Astrocyte (in vitro differentiated cells and primary cell): ENCODE data around the gene KIF19. TPM values are rescaled to one million over a fixed set of nuclear protein-coding genes. Genes with fewer than 3 reads are reported as not detected.
"Not testable (repeated sequence)": the region's sequence is repeated elsewhere in the genome, so short reads cannot be mapped to it uniquely, and the experiment has no call there.

ENCODE experiments used
- DNase-seq: peaks from one replicate; pipeline ENCODE4 v3.0.0-alpha.2; 2010; ENCODE audit warnings: low read depth
- FAIRE-seq: peaks from 2 replicates; lab custom pipeline; 2011; peaks lifted over from hg19 to GRCh38; lab: Jason Lieb, UNC
- H2AFZ ChIP-seq: 2 replicates; pipeline ENCODE4 v1.6.0; 2012; ENCODE audit warnings: low read depth, low read length, inconsistent platforms
- H3K27ac ChIP-seq: 2 replicates; pipeline ENCODE4 v1.5.1; 2011; ENCODE audit warnings: low read depth, low read length, inconsistent platforms
- H3K27me3 ChIP-seq: 2 replicates; pipeline ENCODE4 v1.6.0; 2011; ENCODE audit warnings: low read length, inconsistent platforms; ENCODE audit not compliant: insufficient read depth
- H3K36me3 ChIP-seq: 2 replicates; pipeline ENCODE4 v1.5.1; 2011; ENCODE audit warnings: low read length, inconsistent platforms; ENCODE audit not compliant: insufficient read depth
- H3K4me1 ChIP-seq: 2 replicates; pipeline ENCODE4 v1.5.1; 2011; ENCODE audit warnings: low read length, inconsistent platforms; ENCODE audit not compliant: insufficient read depth
- H3K4me2 ChIP-seq: 2 replicates; pipeline ENCODE4 v1.6.0; 2012; ENCODE audit warnings: low read length, inconsistent platforms
- H3K4me3 ChIP-seq: 2 replicates; pipeline ENCODE4 v1.5.1; 2011; ENCODE audit warnings: low read depth, mild to moderate bottlenecking, low read length, inconsistent platforms; ENCODE audit not compliant: insufficient read depth
- H3K79me2 ChIP-seq: 2 replicates; pipeline ENCODE4 v1.6.0; 2012; ENCODE audit warnings: mild to moderate bottlenecking, low read length, inconsistent platforms; ENCODE audit not compliant: insufficient read depth
- H3K9ac ChIP-seq: 2 replicates; pipeline ENCODE4 v1.6.0; 2012; ENCODE audit warnings: mild to moderate bottlenecking, low read length, inconsistent platforms
- H3K9me3 ChIP-seq: 2 replicates; pipeline ENCODE4 v1.5.1; 2012; ENCODE audit warnings: low read depth, mild to moderate bottlenecking, low read length, inconsistent platforms; ENCODE audit not compliant: insufficient read depth
- H4K20me1 ChIP-seq: 2 replicates; pipeline ENCODE4 v1.6.0; 2012; ENCODE audit warnings: low read length, inconsistent platforms; ENCODE audit not compliant: insufficient read depth
- H3K27ac Mint-ChIP-seq: one replicate; pipeline ENCODE4 v1.8.0; 2021; ENCODE audit warnings: mild to moderate bottlenecking, mixed read lengths; ENCODE audit not compliant: unreplicated experiment
- H3K27me3 Mint-ChIP-seq: one replicate; pipeline ENCODE4 v1.8.0; 2021; ENCODE audit warnings: low read depth, mixed read lengths; ENCODE audit not compliant: unreplicated experiment
- H3K36me3 Mint-ChIP-seq: one replicate; pipeline ENCODE4 v1.8.0; 2021; ENCODE audit warnings: low read depth, mixed read lengths; ENCODE audit not compliant: unreplicated experiment
- H3K4me1 Mint-ChIP-seq: one replicate; pipeline ENCODE4 v1.8.0; 2021; ENCODE audit warnings: low read depth, mixed read lengths; ENCODE audit not compliant: unreplicated experiment
- H3K4me3 Mint-ChIP-seq: one replicate; pipeline ENCODE4 v1.8.0; 2021; ENCODE audit warnings: mild to moderate bottlenecking, moderate library complexity, mixed read lengths; ENCODE audit not compliant: unreplicated experiment
- H3K9me3 Mint-ChIP-seq: one replicate; pipeline ENCODE4 v1.8.0; 2021; ENCODE audit warnings: mild to moderate bottlenecking, mixed read lengths; ENCODE audit not compliant: unreplicated experiment
- CTCF ChIP-seq: IDR thresholded peaks from 2 replicates; pipeline ENCODE4 v1.5.1; 2011; ENCODE audit warnings: low read depth, mild to moderate bottlenecking, inconsistent platforms, low read length, moderate library complexity; ENCODE audit not compliant: insufficient read depth
- EZH2 ChIP-seq: IDR thresholded peaks from 2 replicates; pipeline ENCODE4 v1.6.1; 2012; ENCODE audit warnings: mild to moderate bottlenecking, low read length, inconsistent platforms; ENCODE audit not compliant: insufficient read depth
- total RNA-seq: library from RNA; stranded (reverse); gene quantifications from 2 replicates; pipeline ENCODE4 v1.2.1, GENCODE V29; 2021

The KIF19 gene
- total RNA-seq, 1 donor from 2014 or later: not detected

- no peaks in the 10 kb centered on the region for H3K36me3 Mint-ChIP-seq
- no peak for FAIRE-seq
Measured at GRCh38 chr17:74281799-74282198, 44.2 kb upstream of the KIF19 start.

DNA sequence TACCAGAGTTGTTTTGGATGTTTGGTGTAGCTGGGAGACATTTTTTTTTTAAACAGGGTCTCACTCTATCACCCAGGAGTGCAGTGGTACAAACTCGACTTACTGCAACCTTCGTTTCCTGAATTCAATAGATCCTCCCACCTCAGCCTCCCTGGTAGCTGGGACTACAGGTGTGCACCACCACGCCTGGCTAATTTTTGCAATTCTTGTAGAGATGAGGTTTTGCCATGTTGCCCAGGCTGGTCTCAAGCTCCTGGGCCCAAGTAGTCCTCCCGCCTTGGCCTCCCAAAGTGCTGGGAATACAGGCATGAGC lies 43.8 kb upstream of the KIF19 start:
- H3K4me1 Mint-ChIP-seq, FAIRE-seq, H3K9ac ChIP-seq, H3K36me3 ChIP-seq, H3K27me3 ChIP-seq, H4K20me1 ChIP-seq, H3K9me3 ChIP-seq, H3K79me2 ChIP-seq, H3K27ac Mint-ChIP-seq, H3K4me3 Mint-ChIP-seq, H3K4me3 ChIP-seq, H3K4me1 ChIP-seq, H2AFZ ChIP-seq, H3K4me2 ChIP-seq, H3K27me3 Mint-ChIP-seq, H3K9me3 Mint-ChIP-seq, H3K36me3 Mint-ChIP-seq, H3K27ac ChIP-seq, DNase-seq: not testable (repeated sequence)

More at GRCh38 chr17:74281799-74282198, 44.2 kb upstream of the KIF19 start:
- H3K4me2 ChIP-seq: no peak overlapping the region
- H3K4me1 ChIP-seq: no peaks in the 10 kb centered on the region
- no peaks in the 10 kb centered on the region for H4K20me1 ChIP-seq
- H3K9me3 ChIP-seq: no peaks in the 10 kb centered on the region
- H3K27ac Mint-ChIP-seq: no peak overlapping the region
- H3K27me3 Mint-ChIP-seq: peaks cover 10% of the 10 kb centered on the region
- no peak for DNase-seq
- no peak overlapping the region for H3K4me3 Mint-ChIP-seq
- H3K79me2 ChIP-seq: no peaks in the 10 kb centered on the region
- no peaks in the 10 kb centered on the region for H3K9me3 Mint-ChIP-seq
- no peaks in the 10 kb centered on the region for H3K4me1 Mint-ChIP-seq
- no peaks in the 10 kb centered on the region for H3K36me3 ChIP-seq
- H3K4me3 ChIP-seq: no peak overlapping the region
- no peak overlapping the region for H2AFZ ChIP-seq
- no peak overlapping the region for H3K27ac ChIP-seq
- no peak for TF ChIP-seq CTCF
- no peak for TF ChIP-seq EZH2
- H3K9ac ChIP-seq: no peak overlapping the region
- H3K27me3 ChIP-seq: peaks cover 3% of the 10 kb centered on the region

- H2AFZ ChIP-seq: no peak overlapping the region
- no peaks in the 10 kb centered on the region for H4K20me1 ChIP-seq
- FAIRE-seq (no peak), DNase-seq (peak; percentile 77)
- H3K9me3 ChIP-seq: no peaks in the 10 kb centered on the region
- H3K9me3 Mint-ChIP-seq: no peaks in the 10 kb centered on the region
- no peaks in the 10 kb centered on the region for H3K4me1 ChIP-seq
- H3K4me1 Mint-ChIP-seq: no peaks in the 10 kb centered on the region
- no peaks in the 10 kb centered on the region for H3K79me2 ChIP-seq
- H3K4me3 Mint-ChIP-seq: no peak overlapping the region
- no peak overlapping the region for H3K9ac ChIP-seq
- H3K4me3 ChIP-seq: no peak overlapping the region
- H3K27me3 ChIP-seq: peaks cover 2% of the 10 kb centered on the region
- H3K4me2 ChIP-seq: no peak overlapping the region
- H3K27ac Mint-ChIP-seq: no peak overlapping the region
- TF ChIP-seq CTCF: no peak
- TF ChIP-seq EZH2: no peak
- H3K36me3 ChIP-seq: no peaks in the 10 kb centered on the region
- H3K27me3 Mint-ChIP-seq: peaks cover 10% of the 10 kb centered on the region
- H3K27ac ChIP-seq: no peak overlapping the region
- no peaks in the 10 kb centered on the region for H3K36me3 Mint-ChIP-seq
Measured at GRCh38 chr17:74282587-74283370, 43.2 kb upstream of the KIF19 start.
